A549 (cell line): ENCODE measurements around the gene EXOSC1. TPM values are rescaled to one million over a fixed set of nuclear protein-coding genes. Genes with fewer than 3 reads are reported as not detected.
A peak's percentile ranks its signal among the peaks of the same experiment; 100 is the strongest.

ENCODE experiments used
- ATAC-seq, 2 experiments: fragments of 200-7000 bp in 1 of 2; fragments of >200 bp in 1 of 2; cut with Nextera tagmentation in 1 of 2; cut with Tn5 transposase in 1 of 2; 3 replicates each; pipeline versions ENCODE4 v1.8.0 to v1.9.1; 2018 to 2020; ENCODE audit warnings: mild to moderate bottlenecking in 1 of 2, moderate library complexity in 1 of 2
- CTCF ChIA-PET: fragments of 300-600 bp; sonication (Branson Sonifier 250); formaldehyde crosslinking; extraction: SDS; loops from one replicate; lab custom pipeline; 2021; ENCODE audit warnings: antibody characterized with exemption, inconsistent platforms; lab: Yijun Ruan, JAX
- POLR2A ChIA-PET: fragments of 350-600 bp; formaldehyde crosslinking; extraction: SDS; loops from one replicate; lab custom pipeline; 2021; ENCODE audit warnings: antibody characterized with exemption, inconsistent platforms; lab: Yijun Ruan, JAX
- DNase-seq, 2 experiments: peaks; one replicate each; pipeline versions ENCODE4 v3.0.0 to v3.0.0-alpha.2; 2011 to 2016; ENCODE audit warnings: low read depth in 1 of 2, low spot score in 1 of 2
- FAIRE-seq: peaks from 2 replicates; lab custom pipeline; 2011; peaks lifted over from hg19 to GRCh38; lab: Jason Lieb, UNC
- H3K27ac ChIP-seq, 2 experiments: fragments of >200 bp; sonication (Bioruptor Twin); formaldehyde crosslinking; 3 replicates each; pipeline ENCODE4 v1.5.1; 2016 to 2017
- H3K4me1 ChIP-seq: fragments of >200 bp; sonication (Bioruptor Twin); formaldehyde crosslinking; 3 replicates; pipeline ENCODE4 v1.6.1; 2016
- H3K4me2 ChIP-seq: fragments of >200 bp; sonication (Bioruptor Twin); formaldehyde crosslinking; 3 replicates; pipeline ENCODE4 v1.6.1; 2016
- H3K4me3 ChIP-seq: fragments of >200 bp; sonication (Bioruptor Twin); formaldehyde crosslinking; 3 replicates; pipeline ENCODE4 v1.5.1; 2016
- H3K9me3 ChIP-seq: fragments of >200 bp; sonication (Bioruptor Twin); formaldehyde crosslinking; 3 replicates; pipeline ENCODE4 v1.6.1; 2016
- BCL3 ChIP-seq: fragments of >200 bp; sonication (Bioruptor Twin); formaldehyde crosslinking; IDR thresholded peaks from 3 replicates; pipeline ENCODE4 v1.6.1; 2016
- CBX8 ChIP-seq: fragments of 200-600 bp; sonication (generic); IDR thresholded peaks from 2 replicates; pipeline ENCODE4 v1.6.1; 2016
- E2F6 ChIP-seq: IDR thresholded peaks from 2 replicates; pipeline ENCODE4 v1.6.1; 2012; ENCODE audit warnings: low read depth, borderline replicate concordance
- HDAC2 ChIP-seq: fragments of 200-600 bp; sonication (generic); IDR thresholded peaks from 2 replicates; pipeline ENCODE4 v1.6.1; 2016
- HES2 ChIP-seq: fragments of >200 bp; sonication (Bioruptor Twin); formaldehyde crosslinking; IDR thresholded peaks from 2 replicates; pipeline ENCODE4 v1.6.1; 2016
- HOXB13 ChIP-seq: fragments of 250-450 bp; sonication (Bioruptor Pico); IDR thresholded peaks from 2 replicates; pipeline ENCODE4 v1.5.0; 2020; ENCODE audit warnings: low read depth, mild to moderate bottlenecking, moderate library complexity
- HOXB5 ChIP-seq: fragments of 250-450 bp; sonication (Bioruptor Pico); IDR thresholded peaks from 2 replicates; pipeline ENCODE4 v1.5.0; 2020; ENCODE audit warnings: mild to moderate bottlenecking, moderate library complexity
- JUN ChIP-seq, 2 experiments: fragments of >200 bp; sonication (Bioruptor Twin); formaldehyde crosslinking; IDR thresholded peaks; 2 replicates in 1 of 2; 3 replicates in 1 of 2; pipeline ENCODE4 v1.6.1; 2016 to 2017
- KDM5A ChIP-seq: fragments of 200-600 bp; sonication (generic); IDR thresholded peaks from 2 replicates; pipeline ENCODE4 v1.6.1; 2016; ENCODE audit warnings: antibody characterized with exemption, mild to moderate bottlenecking
- MAFK ChIP-seq: fragments of 450-650 bp; IDR thresholded peaks from 2 replicates; pipeline ENCODE4 v1.6.1; 2014; ENCODE audit not compliant: partially characterized antibody
- MAZ ChIP-seq: fragments of 150-350 bp; IDR thresholded peaks from 2 replicates; pipeline ENCODE4 v1.6.1; 2014; ENCODE audit warnings: antibody characterized with exemption, low read depth, low read length, borderline replicate concordance
- MYC ChIP-seq: IDR thresholded peaks from 2 replicates; pipeline ENCODE4 v1.6.1; 2012; ENCODE audit warnings: mild to moderate bottlenecking, inconsistent platforms, low read length, improper control_type of control experiment, borderline replicate concordance
- PHF8 ChIP-seq: fragments of 200-600 bp; sonication (generic); IDR thresholded peaks from 2 replicates; pipeline ENCODE4 v1.6.1; 2016; ENCODE audit warnings: low read depth, mild to moderate bottlenecking, antibody characterized with exemption, moderate library complexity, borderline replicate concordance
- RAD21 ChIP-seq, 2 experiments: fragments of >200 bp in 1 of 2; sonication (Bioruptor Twin) in 1 of 2; formaldehyde crosslinking in 1 of 2; IDR thresholded peaks in 1 of 2; conservative IDR thresholded peaks in 1 of 2; 2 replicates in 1 of 2; 3 replicates in 1 of 2; pipeline ENCODE4 v1.6.1; 2012 to 2018; ENCODE audit warnings: inconsistent platforms in 1 of 2
- SREBF2 ChIP-seq: fragments of 450-650 bp; IDR thresholded peaks from 2 replicates; pipeline ENCODE4 v1.6.1; 2014; ENCODE audit warnings: mild to moderate bottlenecking, moderate library complexity
- TP53 ChIP-seq: fragments of 250-450 bp; sonication (Bioruptor Pico); IDR thresholded peaks from 2 replicates; pipeline ENCODE4 v1.5.0; 2021; ENCODE audit warnings: mild to moderate bottlenecking, moderate library complexity
- USF2 ChIP-seq: fragments of 450-650 bp; IDR thresholded peaks from 2 replicates; pipeline ENCODE4 v1.6.1; 2014; ENCODE audit warnings: antibody characterized with exemption
- ZFP36 ChIP-seq: fragments of 450-650 bp; IDR thresholded peaks from 2 replicates; pipeline ENCODE4 v1.6.1; 2014; ENCODE audit warnings: borderline replicate concordance; ENCODE audit not compliant: partially characterized antibody
- WGBS: methylation state at CpG from one replicate; pipeline ENCODE4 v1.1.6; 2017; ENCODE audit errors: missing lambda C conversion rate; 5-methylcytosine and 5-hydroxymethylcytosine counted together
- polyA plus RNA-seq, 4 experiments: library from polyadenylated mRNA; depleted of rRNA in 3 of 4; stranded (reverse); fragments of >200 nt; fragmentation: RNase III in 1 of 4; extraction: RNeasy Plus Mini Kit Qiagen cat#74134 plus additional on column Dnase treatment in 1 of 4; gene quantifications; 2 replicates in 3 of 4; 3 replicates in 1 of 4; pipeline ENCODE4 v1.2.3, GENCODE V29; 2011 to 2017
- small RNA-seq, 6 experiments: library from RNA; depleted of rRNA; stranded (forward); fragments of <200 nt; gene quantifications; one replicate each; pipeline ENCODE3, GENCODE V24; 2012

The EXOSC1 gene
- polyA plus RNA-seq, 2 of the 4 experiments (the other 2 are of a cell fraction): 54.8 to 64.0 TPM

GRCh38 chr10:97390091-97390490 is 55.7 kb downstream of the EXOSC1 start:
- peak in 1 of 2 experiments; percentile 5; a peak in 2 of 6 replicates for ATAC-seq
- FAIRE-seq: no peak
- WGBS: 100% methylated on average over 5 of the region's 5 CpGs

GRCh38 chr10:97388152-97388551 is 57.7 kb downstream of the EXOSC1 start:
- Histone ChIP-seq H3K4me3 (no peak overlapping the region), H3K9me3 (no peaks in the 10 kb centered on the region), H3K4me2 (no peak overlapping the region), H3K4me1 (no peaks in the 10 kb centered on the region), H3K27ac (no peak overlapping the region)
- no peak for DNase-seq
- no peak for FAIRE-seq
- POLR2A ChIA-PET: interaction anchor here (2.4 kb wide), 1 partner anchor 13 kb away, joined by 8 read pairs; the partner anchor contains the start of gene RRP12
- 95% methylated on average over 5 of the region's 5 CpGs for WGBS
- TF ChIP-seq MAFK (no peak), PHF8 (no peak), USF2 (no peak), CBX8 (no peak), HES2 (no peak), HOXB5 (CRISPR knock-in tag) (no peak), HOXB13 (CRISPR knock-in tag) (no peak), E2F6 (no peak), RAD21 (conservative IDR thresholded peaks at IDR 0.05 in 1 of 2, IDR thresholded peaks at IDR 0.05 in 1 of 2) (no peak), ZFP36 (no peak)
- CTCF ChIA-PET: interaction anchor here (0.7 to 1.7 kb wide), 4 partner anchors 11 to 106 kb away, joined by 3 to 4 read pairs (median 4); no protein-coding TSS in a partner anchor
- ATAC-seq: peak; percentile 4 to 5; a peak in 2 of 6 replicates

More at GRCh38 chr10:97390091-97390490, 55.7 kb downstream of the EXOSC1 start:
- no peak overlapping the region for H3K4me2 ChIP-seq
- no peak overlapping the region for H3K27ac ChIP-seq
- POLR2A ChIA-PET: no interaction called here
- no peaks in the 10 kb centered on the region for H3K9me3 ChIP-seq
- CTCF ChIA-PET: interaction anchor here (1.1 kb wide), 1 partner anchor 10 kb away, joined by 3 read pairs; no protein-coding TSS in a partner anchor
- TF ChIP-seq PHF8 (no peak), HDAC2 (no peak), TP53 (no peak), SREBF2 (no peak), JUN (IDR thresholded peaks at IDR 0.05) (no peak), KDM5A (no peak), MYC (no peak), BCL3 (no peak), MAZ (no peak)
- no peak for DNase-seq
- H3K4me3 ChIP-seq: no peak overlapping the region
- H3K4me1 ChIP-seq: no peaks in the 10 kb centered on the region

Small RNAs within 50 kb of the gene (small RNA-seq; reads per million reads assigned to genes)
- 0 reads per million in 6 experiments for gene RF00019

Other genes with a start within 250 kb of the EXOSC1 start
- gene ARHGAP19, start 153.4 kb downstream of the EXOSC1 start, polyA plus RNA-seq (2011; rRNA removed): 11.9 and 13.9 TPM in 2 replicates
- 6.0 to 6.9 TPM (median 6.6 TPM) in 3 replicates for gene ARHGAP19, start 153.4 kb downstream of the EXOSC1 start, polyA plus RNA-seq (2017; fragmentation: RNase III; extraction: RNeasy Plus Mini Kit Qiagen cat#74134 plus additional on column Dnase treatment)
- 1.3 and 1.5 TPM in 2 replicates for gene FRAT1, start 126.7 kb downstream of the EXOSC1 start, polyA plus RNA-seq (2011; rRNA removed)
- gene FRAT1, start 126.7 kb downstream of the EXOSC1 start, polyA plus RNA-seq (2017; fragmentation: RNase III; extraction: RNeasy Plus Mini Kit Qiagen cat#74134 plus additional on column Dnase treatment): 1.2 to 2.3 TPM (median 2.0 TPM) in 3 replicates
- 4.1 and 4.4 TPM in 2 replicates for gene FRAT2, start 111.3 kb downstream of the EXOSC1 start, polyA plus RNA-seq (2011; rRNA removed)
- gene FRAT2, start 111.3 kb downstream of the EXOSC1 start, polyA plus RNA-seq (2017; fragmentation: RNase III; extraction: RNeasy Plus Mini Kit Qiagen cat#74134 plus additional on column Dnase treatment): 2.8 to 5.0 TPM (median 3.9 TPM) in 3 replicates
- 38.1 and 40.8 TPM in 2 replicates for gene RRP12, start 44.7 kb downstream of the EXOSC1 start, polyA plus RNA-seq (2011; rRNA removed)
- 37.0 to 43.9 TPM (median 37.9 TPM) in 3 replicates for gene RRP12, start 44.7 kb downstream of the EXOSC1 start, polyA plus RNA-seq (2017; fragmentation: RNase III; extraction: RNeasy Plus Mini Kit Qiagen cat#74134 plus additional on column Dnase treatment)
- gene PGAM1, start 19.8 kb downstream of the EXOSC1 start, polyA plus RNA-seq (2011; rRNA removed): 459 and 516 TPM in 2 replicates
- gene PGAM1, start 19.8 kb downstream of the EXOSC1 start, polyA plus RNA-seq (2017; fragmentation: RNase III; extraction: RNeasy Plus Mini Kit Qiagen cat#74134 plus additional on column Dnase treatment): 516 to 557 TPM (median 525 TPM) in 3 replicates
- gene ZDHHC16, start 169 bp upstream of the EXOSC1 start, polyA plus RNA-seq (2011; rRNA removed): 57.0 and 71.6 TPM in 2 replicates
- 47.7 to 53.0 TPM (median 51.0 TPM) in 3 replicates for gene ZDHHC16, start 169 bp upstream of the EXOSC1 start, polyA plus RNA-seq (2017; fragmentation: RNase III; extraction: RNeasy Plus Mini Kit Qiagen cat#74134 plus additional on column Dnase treatment)
- gene MMS19, start 52.4 kb upstream of the EXOSC1 start, polyA plus RNA-seq (2011; rRNA removed): 65.6 and 83.4 TPM in 2 replicates
- 56.3 to 60.6 TPM (median 60.4 TPM) in 3 replicates for gene MMS19, start 52.4 kb upstream of the EXOSC1 start, polyA plus RNA-seq (2017; fragmentation: RNase III; extraction: RNeasy Plus Mini Kit Qiagen cat#74134 plus additional on column Dnase treatment)
- 4.8 and 5.9 TPM in 2 replicates for gene UBTD1, start 52.9 kb upstream of the EXOSC1 start, polyA plus RNA-seq (2011; rRNA removed)
- gene UBTD1, start 52.9 kb upstream of the EXOSC1 start, polyA plus RNA-seq (2017; fragmentation: RNase III; extraction: RNeasy Plus Mini Kit Qiagen cat#74134 plus additional on column Dnase treatment): 9.1 to 11.6 TPM (median 10.4 TPM) in 3 replicates
- 0.90 and 1.5 TPM in 2 replicates for gene ANKRD2, start 126.8 kb upstream of the EXOSC1 start, polyA plus RNA-seq (2011; rRNA removed)
- gene ANKRD2, start 126.8 kb upstream of the EXOSC1 start, polyA plus RNA-seq (2017; fragmentation: RNase III; extraction: RNeasy Plus Mini Kit Qiagen cat#74134 plus additional on column Dnase treatment): 4.7 to 8.4 TPM (median 5.8 TPM) in 3 replicates
- 2.0 TPM in 2 replicates for gene HOGA1, start 138.4 kb upstream of the EXOSC1 start, polyA plus RNA-seq (2011; rRNA removed)
- gene HOGA1, start 138.4 kb upstream of the EXOSC1 start, polyA plus RNA-seq (2017; fragmentation: RNase III; extraction: RNeasy Plus Mini Kit Qiagen cat#74134 plus additional on column Dnase treatment): 3.1 to 3.5 TPM (median 3.1 TPM) in 3 replicates
- 0.12 TPM in 1 of 2 replicates, not detected in the other for gene C10orf62, start 143.7 kb upstream of the EXOSC1 start, polyA plus RNA-seq (2011; rRNA removed)
- gene C10orf62, start 143.7 kb upstream of the EXOSC1 start, polyA plus RNA-seq (2017; fragmentation: RNase III; extraction: RNeasy Plus Mini Kit Qiagen cat#74134 plus additional on column Dnase treatment): 0.10 TPM in 1 of 3 replicates, not detected in the others
- gene MORN4, start 187.5 kb upstream of the EXOSC1 start, polyA plus RNA-seq (2011; rRNA removed): 13.8 and 14.2 TPM in 2 replicates
- gene MORN4, start 187.5 kb upstream of the EXOSC1 start, polyA plus RNA-seq (2017; fragmentation: RNase III; extraction: RNeasy Plus Mini Kit Qiagen cat#74134 plus additional on column Dnase treatment): 8.3 to 10.9 TPM (median 8.9 TPM) in 3 replicates
- gene PI4K2A, start 194.7 kb upstream of the EXOSC1 start, polyA plus RNA-seq (2011; rRNA removed): 16.6 and 18.8 TPM in 2 replicates
- 14.1 to 16.6 TPM (median 14.8 TPM) in 3 replicates for gene PI4K2A, start 194.7 kb upstream of the EXOSC1 start, polyA plus RNA-seq (2017; fragmentation: RNase III; extraction: RNeasy Plus Mini Kit Qiagen cat#74134 plus additional on column Dnase treatment)
- gene AVPI1, start 241.2 kb upstream of the EXOSC1 start, polyA plus RNA-seq (2011; rRNA removed): 48.7 and 64.1 TPM in 2 replicates
- gene AVPI1, start 241.2 kb upstream of the EXOSC1 start, polyA plus RNA-seq (2017; fragmentation: RNase III; extraction: RNeasy Plus Mini Kit Qiagen cat#74134 plus additional on column Dnase treatment): 58.4 to 72.3 TPM (median 70.3 TPM) in 3 replicates